OCI-LY1 (cell line): ENCODE data around the gene VEGFB.

Experiments used
- H2AFZ ChIP-seq: fragments of 200-600 bp; sonication (generic), shearing (Covaris generic); 2 replicates; pipeline ENCODE4 v1.6.0; 2014; ENCODE audit warnings: antibody characterized with exemption, mild to moderate bottlenecking, low read length
- H3F3A ChIP-seq: fragments of 200-600 bp; sonication (generic), shearing (Covaris generic); 2 replicates; pipeline ENCODE4 v1.6.0; 2014; ENCODE audit warnings: mild to moderate bottlenecking, antibody characterized with exemption, low read length, moderate library complexity; ENCODE audit not compliant: insufficient read depth
- H3K27ac ChIP-seq: fragments of 200-600 bp; sonication (generic); 2 replicates; pipeline ENCODE4 v1.5.1; 2014; ENCODE audit warnings: low read length, mixed run types, mild to moderate bottlenecking, low read depth; ENCODE audit not compliant: poor library complexity, severe bottlenecking
- H3K27me3 ChIP-seq: fragments of 200-600 bp; sonication (generic); 2 replicates; pipeline ENCODE4 v1.6.0; 2014; ENCODE audit warnings: antibody characterized with exemption, mild to moderate bottlenecking, low read length, moderate library complexity; ENCODE audit not compliant: insufficient read depth
- H3K36me3 ChIP-seq: fragments of 200-600 bp; sonication (generic); 2 replicates; pipeline ENCODE4 v1.6.1; 2014; ENCODE audit warnings: mild to moderate bottlenecking, antibody characterized with exemption, low read length, moderate library complexity, mixed read lengths; ENCODE audit not compliant: insufficient read depth
- H3K4me1 ChIP-seq: fragments of 200-600 bp; sonication (generic); 2 replicates; pipeline ENCODE4 v1.5.1; 2014; ENCODE audit warnings: mild to moderate bottlenecking, low read length, moderate library complexity; ENCODE audit not compliant: insufficient read depth, severe bottlenecking
- H3K4me2 ChIP-seq: fragments of 200-600 bp; sonication (generic), shearing (Covaris generic); 2 replicates; pipeline ENCODE4 v1.6.1; 2014; ENCODE audit warnings: low read length
- H3K4me3 ChIP-seq: fragments of 200-600 bp; sonication (generic); 2 replicates; pipeline ENCODE4 v1.5.1; 2014; ENCODE audit warnings: low read length, low read depth, mild to moderate bottlenecking, mixed read lengths; ENCODE audit not compliant: poor library complexity, severe bottlenecking
- H3K79me2 ChIP-seq: fragments of 200-600 bp; shearing (Covaris generic); 2 replicates; pipeline ENCODE4 v1.6.1; 2016; ENCODE audit warnings: mixed run types, low read length, mixed read lengths; ENCODE audit not compliant: insufficient read depth
- H3K9ac ChIP-seq: fragments of 200-600 bp; sonication (generic), shearing (Covaris generic); 2 replicates; pipeline ENCODE4 v1.6.1; 2014; ENCODE audit warnings: mild to moderate bottlenecking, low read length, mixed read lengths
- H3K9me2 ChIP-seq: fragments of 200-600 bp; sonication (generic), shearing (Covaris generic); 2 replicates; pipeline ENCODE4 v1.6.1; 2014; ENCODE audit warnings: low read depth, mild to moderate bottlenecking, low read length, mixed read lengths
- H3K9me3 ChIP-seq: fragments of 200-600 bp; shearing (Covaris generic); 2 replicates; pipeline ENCODE4 v1.6.1; 2014; ENCODE audit warnings: low read length, mixed read lengths
- H4K20me1 ChIP-seq: fragments of 200-600 bp; sonication (generic), shearing (Covaris generic); 2 replicates; pipeline ENCODE4 v1.6.0; 2016; ENCODE audit warnings: mild to moderate bottlenecking, low read length; ENCODE audit not compliant: insufficient read depth
- CTCF ChIP-seq: fragments of 200-600 bp; sonication (generic), shearing (Covaris generic); IDR thresholded peaks from 2 replicates; pipeline ENCODE4 v1.5.1; 2017; ENCODE audit warnings: mild to moderate bottlenecking, antibody characterized with exemption, low read length, moderate library complexity, mixed read lengths
- EZH2 ChIP-seq: fragments of 200-600 bp; sonication (generic), shearing (Covaris generic); IDR thresholded peaks from 2 replicates; pipeline ENCODE4 v1.8.0; 2017; ENCODE audit warnings: borderline replicate concordance, mixed run types, mild to moderate bottlenecking, antibody characterized with exemption, low read length, moderate library complexity, mixed read lengths

VEGFB gene

GRCh38 chr11:64246871-64247728, 12.7 kb downstream of the VEGFB start, which contains the start of gene PPP1R14B:
PPP1R14B (minus strand) TSS chr11:64246943; CDS start chr11:64246673, 270 bp downstream.
- 0 out of 2 replicates have a peak, but pooled peaks cover 3% of the 10 kb centered on the region for H3F3A ChIP-seq
- H3K9me2 ChIP-seq = no peaks in the 10 kb centered on the region
- H3K4me2 ChIP-seq = peak within 1 kb of the TSS; percentile 95
- no peaks in the 10 kb centered on the region for H3K9me3 ChIP-seq
- peaks cover 21% of the 10 kb centered on the region; the same call in 1 of the 2 replicates for H3K36me3 ChIP-seq
- H3K4me1 ChIP-seq = peaks cover 58% of the 10 kb centered on the region
- no peak for TF ChIP-seq CTCF
- no peak for TF ChIP-seq EZH2
- peak within 1 kb of the TSS; percentile 91 for H3K4me3 ChIP-seq
- peak within 1 kb of the TSS; percentile 85 for H3K27ac ChIP-seq
- peak within 1 kb of the TSS; percentile 91 for H3K9ac ChIP-seq
- H3K79me2 ChIP-seq = no peaks in the 10 kb centered on the region; the same call in 1 of the 2 replicates
- H4K20me1 ChIP-seq = no peaks in the 10 kb centered on the region
- no peaks in the 10 kb centered on the region for H3K27me3 ChIP-seq
- H2AFZ ChIP-seq = peak within 1 kb of the TSS; percentile 49; the same call in 1 of the 2 replicates

- TF ChIP-seq EZH2 = no peak
- no peak for TF ChIP-seq CTCF
- Histone ChIP-seq H3K9me2 (no peaks in the 10 kb centered on the region), H3K4me2 (peak overlapping the region; percentile 95), H3K79me2 (no peaks in the 10 kb centered on the region; the same call in 1 of the 2 replicates), H3F3A (0 out of 2 replicates have a peak, but pooled peaks cover 3% of the 10 kb centered on the region), H3K9me3 (no peaks in the 10 kb centered on the region), H3K36me3 (peaks cover 20% of the 10 kb centered on the region; the same call in 1 of the 2 replicates), H3K4me3 (peak overlapping the region; percentile 70), H2AFZ (peak overlapping the region; percentile 49; the same call in 1 of the 2 replicates), H4K20me1 (no peaks in the 10 kb centered on the region), H3K4me1 (peaks cover 58% of the 10 kb centered on the region), H3K27ac (peak overlapping the region; percentile 80), H3K9ac (peak overlapping the region; percentile 78), H3K27me3 (no peaks in the 10 kb centered on the region)
These were observed 13.5 kb downstream of the VEGFB start for GRCh38 chr11:64247729-64248531.

- Histone ChIP-seq H3K9ac (no peak overlapping the region), H2AFZ (no peak overlapping the region), H3K79me2 (no peaks in the 10 kb centered on the region; the same call in 1 of the 2 replicates), H3K27me3 (no peaks in the 10 kb centered on the region), H3K27ac (no peak overlapping the region), H3F3A (0 out of 2 replicates have a peak, but pooled peaks cover 3% of the 10 kb centered on the region), H3K36me3 (peaks cover 13% of the 10 kb centered on the region; the same call in 1 of the 2 replicates), H3K9me3 (no peaks in the 10 kb centered on the region), H3K4me1 (peaks cover 56% of the 10 kb centered on the region), H3K4me3 (no peak overlapping the region), H3K4me2 (no peak overlapping the region), H3K9me2 (no peaks in the 10 kb centered on the region), H4K20me1 (no peaks in the 10 kb centered on the region)
- TF ChIP-seq EZH2 (no peak), CTCF (no peak)
These were observed 14.2 kb downstream of the VEGFB start for GRCh38 chr11:64248578-64248977.
